HG03097 (cell line): ENCODE data around the gene GRAMD2B.
A peak's percentile ranks its signal among the peaks of the same experiment; 100 is the strongest.

ENCODE experiments used
- ATAC-seq: cut with Tn5 transposase; IDR thresholded peaks from one replicate; pipeline ENCODE4 v1.9.1; 2021; ENCODE audit not compliant: unreplicated experiment, low FRiP score

The GRAMD2B gene

DNA sequence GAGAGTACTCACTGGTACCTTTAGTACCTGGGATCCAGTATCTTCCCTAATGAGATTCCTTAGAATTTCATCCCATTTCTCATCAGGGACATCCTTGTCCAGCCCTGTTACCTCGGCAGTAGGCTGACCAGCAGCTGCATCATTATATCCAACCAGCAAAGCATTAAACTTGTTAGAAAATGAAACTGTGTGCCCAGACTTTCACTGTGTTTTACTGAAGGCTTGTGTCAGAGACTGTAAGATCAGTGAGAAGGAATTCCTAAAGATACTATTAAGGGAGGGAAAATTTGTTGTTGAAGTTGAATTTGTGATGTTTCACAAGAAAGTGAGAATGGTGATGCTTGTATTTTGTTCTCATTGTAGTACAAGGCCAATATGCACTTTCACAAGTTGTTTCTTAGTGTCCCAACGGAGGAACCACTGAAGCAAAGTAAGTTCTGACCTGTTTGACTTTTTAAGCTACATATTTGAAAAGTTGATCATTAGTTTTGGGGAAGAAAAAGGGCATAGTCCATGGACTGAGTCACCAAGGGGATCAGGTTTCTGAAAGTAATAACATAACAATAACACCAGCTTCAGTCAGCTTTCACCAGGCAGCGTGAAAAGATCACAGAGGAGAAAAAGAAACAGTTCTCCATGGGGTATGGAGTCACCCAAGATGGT lies 48.8 kb downstream of the GRAMD2B start:
- ATAC-seq = no peak

- ATAC-seq = no peak
Measured at GRCh38 chr5:126472538-126472889, 49.3 kb downstream of the GRAMD2B start.

DNA sequence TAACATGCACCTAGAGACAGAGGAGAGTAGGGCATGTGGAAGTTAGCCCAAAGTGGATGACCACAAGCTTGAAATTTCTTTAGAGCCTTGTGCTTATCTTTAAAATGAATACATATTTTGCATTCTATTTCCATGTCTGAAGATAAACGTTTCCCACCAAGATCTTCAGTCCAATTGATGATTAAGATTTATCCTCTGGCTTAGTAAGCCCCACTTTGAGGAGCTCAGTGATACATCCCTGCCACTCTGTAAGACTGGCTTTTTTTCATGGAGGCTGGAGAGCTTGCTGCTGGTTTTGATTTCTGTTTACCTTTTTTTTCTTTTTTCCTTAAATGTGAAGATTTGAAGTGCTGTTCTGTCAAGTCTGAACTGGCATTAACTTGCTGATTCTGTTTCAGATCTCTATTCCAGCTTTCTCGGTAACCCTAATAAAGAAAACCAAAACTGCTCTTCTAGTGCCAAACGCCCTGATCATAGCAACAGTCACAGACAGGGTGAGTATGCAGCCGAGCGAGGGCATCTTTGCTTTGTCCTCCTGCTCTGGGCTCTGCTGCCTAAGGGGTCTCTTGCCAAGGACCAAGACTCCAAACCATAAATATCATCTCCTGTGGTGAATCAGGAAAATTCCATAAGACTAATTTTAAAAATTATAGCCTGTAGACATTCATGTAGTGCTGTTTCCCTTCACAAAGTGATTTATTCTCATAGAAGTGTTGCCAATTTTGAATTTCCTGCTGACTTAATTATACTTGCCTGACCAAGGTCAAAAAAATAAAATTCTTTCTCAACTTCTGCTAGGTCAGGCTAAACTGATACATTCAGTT lies 54.3 kb downstream of the GRAMD2B start:
- no peak for ATAC-seq

GRCh38 chr5:126479810-126480209 lies 56.6 kb downstream of the GRAMD2B start:
- no peak for ATAC-seq

DNA sequence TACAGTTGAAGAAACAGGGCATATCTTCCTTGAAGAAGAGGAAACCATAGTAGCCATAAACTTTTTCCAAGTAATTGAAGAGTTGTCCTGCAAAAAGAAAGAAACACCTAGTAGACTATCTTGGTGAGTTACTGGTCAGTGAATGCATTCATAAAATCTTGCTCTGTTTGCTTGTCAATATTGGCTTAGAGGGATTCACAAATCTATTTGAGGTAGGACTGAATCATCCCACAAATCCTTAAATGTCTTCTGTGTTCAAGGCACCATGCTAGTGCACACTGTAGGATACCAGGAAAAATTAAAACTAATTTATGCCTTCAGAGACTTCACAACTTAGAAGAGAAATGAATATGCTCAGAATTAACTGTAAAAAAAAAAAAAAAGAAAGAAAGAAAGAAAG lies 57.6 kb downstream of the GRAMD2B start:
- no peak for ATAC-seq

GRCh38 chr5:126481243-126481642 lies 58.0 kb downstream of the GRAMD2B start:
- no peak for ATAC-seq

DNA sequence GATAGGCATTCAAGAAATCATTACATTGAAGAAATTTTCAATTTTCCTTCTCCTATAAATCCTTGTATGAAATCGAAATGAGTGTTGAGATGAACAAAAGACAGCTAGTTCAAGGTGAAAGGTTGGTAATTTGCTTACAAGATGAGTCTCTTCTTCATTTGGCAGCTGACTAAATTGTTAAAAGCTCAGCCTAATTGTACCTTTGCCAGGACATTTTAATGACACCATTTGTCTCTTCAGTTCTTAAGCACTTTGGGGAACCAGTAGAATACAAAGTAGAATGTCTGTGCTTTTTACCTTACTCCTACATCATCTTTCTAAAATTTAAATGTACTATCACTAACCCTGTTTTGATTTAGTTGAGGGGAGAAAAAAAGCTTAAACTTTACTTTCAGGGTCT lies 59.4 kb downstream of the GRAMD2B start:
- ATAC-seq = no peak

GRCh38 chr5:126483156-126483555 lies 59.9 kb downstream of the GRAMD2B start:
- ATAC-seq = no peak

GRCh38 chr5:126484253-126484652 lies 61.0 kb downstream of the GRAMD2B start:
- no peak for ATAC-seq

DNA sequence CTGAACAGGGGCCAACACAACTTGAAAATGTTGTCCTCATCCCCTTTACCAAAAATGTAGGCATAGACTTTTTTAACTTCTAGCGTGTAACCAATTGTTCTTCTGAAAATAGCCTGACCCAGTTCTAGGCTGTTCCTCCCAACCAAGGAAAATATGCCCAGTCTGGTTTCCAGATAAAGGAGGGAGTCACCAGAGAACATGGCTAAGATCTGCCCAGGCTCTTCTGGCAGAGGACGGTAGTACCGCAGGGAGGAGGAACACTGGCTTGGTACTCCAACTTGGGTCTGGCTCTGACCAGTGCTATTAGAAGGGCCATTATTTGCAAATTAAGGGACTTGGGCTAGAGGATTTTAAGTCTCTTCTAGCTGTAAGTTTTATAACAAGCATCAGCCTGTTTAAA lies 63.1 kb downstream of the GRAMD2B start:
- no peak for ATAC-seq

GRCh38 chr5:126487596-126487995 lies 64.4 kb downstream of the GRAMD2B start:
- ATAC-seq = no peak

GRCh38 chr5:126488443-126489065 lies 65.3 kb downstream of the GRAMD2B start:
- ATAC-seq = no peak

GRCh38 chr5:126490167-126490940 lies 67.1 kb downstream of the GRAMD2B start:
- no peak for ATAC-seq

DNA sequence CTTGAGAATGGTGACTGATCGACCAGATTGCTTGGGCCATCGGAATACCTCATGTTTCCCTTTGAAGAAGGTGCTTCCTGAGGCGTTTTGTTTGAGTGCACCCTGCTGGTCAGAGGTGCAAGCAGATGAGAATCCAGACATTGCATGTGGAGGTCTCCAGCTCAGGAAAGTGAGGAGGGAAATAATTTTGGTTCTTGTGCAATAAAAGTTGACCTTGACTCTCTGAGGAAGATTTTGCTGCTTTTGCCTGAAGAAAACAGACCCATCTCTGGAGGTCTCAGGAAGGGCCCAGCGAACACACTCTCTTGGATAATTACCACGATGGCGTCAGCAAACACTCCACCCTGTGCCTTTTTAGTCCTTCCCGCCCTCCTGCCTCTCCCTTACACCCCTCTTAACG lies 69.7 kb downstream of the GRAMD2B start:
- ATAC-seq = no peak

- no peak for ATAC-seq
Measured at GRCh38 chr5:126494393-126494792, 71.2 kb downstream of the GRAMD2B start.

- no peak for ATAC-seq
Measured at GRCh38 chr5:126497506-126497905, 74.3 kb downstream of the GRAMD2B start.

GRCh38 chr5:126499278-126499677 lies 76.1 kb downstream of the GRAMD2B start:
- no peak for ATAC-seq

GRCh38 chr5:126499853-126500342 lies 76.7 kb downstream of the GRAMD2B start:
- ATAC-seq = peak; percentile 60

DNA sequence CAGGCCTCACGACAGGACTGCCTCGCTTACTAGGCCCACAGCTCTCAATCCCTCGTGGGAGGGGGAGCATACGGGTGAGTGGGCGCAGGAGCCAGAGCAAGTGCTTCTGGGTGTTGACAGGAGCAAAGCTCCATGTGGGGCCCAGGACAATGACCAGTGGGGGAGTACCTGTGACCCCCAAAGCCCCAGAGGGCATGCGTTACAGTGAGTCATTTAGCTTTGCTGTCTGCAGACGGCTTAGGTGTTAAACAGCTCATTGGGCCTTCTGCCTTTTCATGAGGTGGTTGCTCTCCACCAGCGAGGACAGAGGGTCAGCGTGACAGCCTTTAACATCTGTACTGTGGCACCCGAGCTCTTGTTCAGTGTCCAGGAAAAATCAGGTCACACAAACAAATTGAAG lies 78.2 kb downstream of the GRAMD2B start:
- no peak for ATAC-seq

DNA sequence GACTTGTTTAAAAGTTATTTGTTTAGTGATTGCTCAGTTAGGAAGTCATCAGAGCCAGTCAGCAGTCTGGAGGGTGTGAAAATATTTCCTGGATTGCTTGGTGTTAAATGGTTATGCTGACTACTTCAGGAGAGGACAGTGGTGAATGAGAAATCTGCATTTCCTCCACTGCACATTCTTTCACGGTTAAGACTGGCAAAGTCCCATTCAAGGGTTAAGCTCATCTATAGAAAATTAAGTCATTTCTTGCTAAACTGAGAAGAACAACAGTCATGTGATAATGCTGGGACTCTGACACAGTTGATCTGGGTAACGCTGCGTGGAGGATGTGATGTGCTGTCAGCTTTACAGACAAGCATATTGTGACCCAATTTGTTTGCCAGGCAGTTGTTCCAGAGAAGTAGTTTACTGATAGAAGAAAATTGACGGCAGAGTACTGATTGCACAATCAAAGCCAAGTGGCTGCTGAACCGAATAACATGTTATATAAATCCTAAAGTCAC lies 80.4 kb downstream of the GRAMD2B start:
- no peak for ATAC-seq

GRCh38 chr5:126506079-126506478 lies 82.9 kb downstream of the GRAMD2B start:
- no peak for ATAC-seq
